Germinal center (tissue), 1 donor: ENCODE results near the gene PAPPA2.

Experiments
- DNase-seq: peaks from one replicate; pipeline ENCODE4 v3.0.0; 2012; ENCODE audit warnings: mixed read lengths, low spot score

Gene PAPPA2

DNA sequence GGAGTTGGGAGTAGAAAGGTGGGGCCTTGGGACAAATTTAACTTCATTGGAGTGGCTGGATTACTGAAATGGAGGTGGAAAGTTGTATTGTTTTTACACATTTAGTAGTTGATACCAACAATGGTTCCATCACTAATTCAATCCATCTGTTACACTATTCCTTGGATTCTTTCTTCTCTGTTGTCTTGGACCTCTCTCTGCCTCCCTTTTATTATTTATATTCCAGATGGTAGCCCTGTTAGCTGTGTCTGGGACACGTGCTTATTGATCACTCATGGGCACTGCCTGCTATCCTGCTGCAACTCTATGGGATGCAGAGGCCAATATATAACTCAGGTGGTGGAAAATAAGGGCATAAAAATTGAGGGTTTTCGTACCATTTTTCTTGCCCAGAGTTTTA, 346.3 kb downstream of the PAPPA2 start:
- no peak for DNase-seq

DNA sequence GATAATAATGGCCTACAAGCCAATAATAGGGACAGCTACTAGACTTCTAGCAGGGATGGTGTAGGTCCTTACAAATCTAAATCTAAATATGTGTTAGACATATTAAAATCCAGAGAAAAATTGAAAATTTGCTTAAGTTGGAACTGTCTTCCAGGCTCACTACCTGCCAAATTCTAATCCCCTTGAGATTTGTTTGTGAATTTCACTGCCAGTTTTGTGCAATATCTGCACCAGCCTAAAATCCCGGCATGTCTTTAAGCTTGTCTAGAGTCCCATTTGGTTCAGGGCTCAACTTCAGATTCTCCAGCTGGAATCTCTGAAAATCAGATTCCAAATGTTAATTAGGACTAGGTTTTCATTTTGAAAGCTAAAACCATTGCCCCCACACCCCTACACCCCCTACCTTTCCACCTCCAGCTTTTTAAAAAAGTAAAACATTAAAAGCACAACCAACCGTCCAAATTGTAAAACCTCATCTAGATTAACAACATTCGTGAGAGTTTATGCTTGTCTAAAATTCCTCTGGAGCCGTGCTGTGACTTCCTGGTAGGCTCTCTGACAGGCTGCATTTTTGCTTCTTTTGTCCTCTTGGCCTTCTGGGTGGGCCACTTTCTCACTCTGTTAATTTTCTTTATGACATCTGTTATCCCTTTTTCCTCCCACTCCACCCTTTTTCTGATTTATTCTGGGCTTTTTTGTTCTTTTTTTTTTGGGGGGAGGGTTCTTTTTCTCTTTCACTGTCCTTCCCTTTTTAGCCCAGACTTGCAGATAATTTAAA, 348.7 kb downstream of the PAPPA2 start:
- DNase-seq = no peak

DNA sequence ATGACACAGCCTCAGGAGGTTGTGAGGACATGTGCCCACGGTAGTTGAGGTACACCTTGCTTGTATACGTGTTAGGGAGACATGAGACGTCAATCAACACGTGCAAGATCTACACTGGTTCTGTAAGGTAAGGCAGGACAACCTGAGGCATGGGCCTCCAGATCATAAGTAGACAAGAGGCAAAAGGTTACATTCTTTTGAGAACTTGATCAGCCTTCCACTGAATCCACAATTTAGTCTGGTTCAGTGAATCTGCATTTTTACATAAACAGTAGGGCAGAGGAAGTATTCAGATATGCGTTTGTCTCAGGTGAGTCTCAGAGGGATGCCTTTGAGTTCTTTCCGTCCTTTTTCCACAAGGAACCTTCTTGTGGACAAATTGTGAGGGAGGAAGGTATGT, 352.6 kb downstream of the PAPPA2 start:
- no peak for DNase-seq

DNA sequence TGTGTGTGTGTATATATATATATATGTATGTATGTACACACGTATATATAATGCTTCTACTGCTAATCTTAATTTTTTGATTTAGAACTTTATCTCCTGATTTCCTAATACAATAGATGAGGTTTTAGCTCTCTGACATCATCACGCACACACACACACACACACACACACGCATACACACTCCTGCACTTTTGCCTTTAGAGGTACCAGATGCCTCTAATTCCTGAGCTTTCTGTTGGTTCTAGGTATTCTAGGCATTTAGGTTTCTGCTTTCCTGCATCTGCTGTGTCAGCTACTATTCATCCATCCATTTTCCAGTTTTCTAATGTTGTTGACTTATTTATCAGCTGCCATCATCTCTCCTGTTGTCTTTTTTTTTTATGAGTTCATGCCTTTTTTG, 353.3 kb downstream of the PAPPA2 start:
- DNase-seq = no peak

DNA sequence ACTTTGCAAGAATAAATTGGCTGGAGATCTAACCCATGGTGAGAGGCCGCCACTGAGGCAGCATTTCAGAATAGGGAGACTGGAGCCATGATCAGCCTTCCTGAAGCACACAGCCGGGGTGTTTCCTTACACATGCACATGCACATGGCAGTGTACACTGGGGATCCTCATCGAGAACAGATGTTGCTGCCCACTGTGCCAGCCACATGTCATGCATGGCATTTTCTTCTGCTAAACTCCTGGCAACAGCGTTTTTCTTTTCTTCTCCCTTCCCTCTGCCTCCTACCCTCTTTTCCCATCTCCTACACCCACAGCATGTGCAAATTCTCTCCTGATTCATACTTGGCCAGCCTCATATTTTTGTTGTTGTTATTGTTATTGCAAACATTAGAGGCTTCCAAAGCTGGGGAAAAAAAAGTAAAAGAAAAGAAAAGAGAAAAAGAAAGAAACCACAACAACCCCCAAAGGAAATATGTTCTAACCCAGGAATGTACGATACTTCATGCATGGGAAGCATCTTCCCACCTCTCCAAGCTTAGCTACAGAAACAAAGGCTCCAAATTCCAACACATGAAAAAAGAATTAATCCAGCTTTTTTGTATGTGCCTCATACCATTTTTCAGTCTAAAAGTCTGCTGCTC, 357.5 kb downstream of the PAPPA2 start:
- no peak for DNase-seq

DNA sequence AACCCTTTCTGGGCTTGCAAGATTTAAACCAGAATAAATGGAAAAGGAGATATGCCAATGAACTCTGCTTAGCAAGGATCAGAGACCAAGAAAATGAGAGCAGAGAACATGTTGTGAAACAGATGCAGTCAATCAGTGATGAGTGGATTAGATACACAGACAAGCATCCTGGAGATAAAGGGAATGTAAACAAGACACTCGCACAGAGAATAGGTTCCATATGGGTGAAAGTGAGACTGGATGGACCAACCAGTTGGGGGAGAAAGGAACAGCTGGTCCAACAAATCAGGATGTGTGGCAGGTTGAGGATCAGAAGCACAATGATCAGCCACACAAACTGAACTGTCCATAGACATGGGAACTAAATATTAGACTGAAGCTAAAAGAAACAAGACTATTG, 363.3 kb downstream of the PAPPA2 start:
- DNase-seq = no peak

DNA sequence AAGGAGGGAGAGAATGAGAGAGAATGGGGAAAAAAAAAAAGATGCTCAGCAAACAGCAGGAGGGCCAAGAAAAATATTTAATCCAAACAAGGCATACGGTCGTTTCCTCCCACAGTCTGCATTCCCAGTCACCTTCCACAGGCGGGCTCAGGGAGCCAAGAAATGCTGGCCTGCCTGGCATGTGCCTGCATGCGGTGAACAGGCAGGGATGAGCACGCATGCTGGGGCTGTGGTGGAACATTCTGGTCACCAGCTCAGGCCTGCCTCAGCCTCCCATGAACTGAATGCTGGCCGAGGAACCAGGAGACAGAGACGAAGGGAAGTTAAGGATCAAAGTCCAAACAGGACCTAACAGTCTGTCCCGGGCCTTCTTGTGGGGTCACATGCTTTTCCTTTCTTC, 366.3 kb downstream of the PAPPA2 start:
- no peak for DNase-seq

DNA sequence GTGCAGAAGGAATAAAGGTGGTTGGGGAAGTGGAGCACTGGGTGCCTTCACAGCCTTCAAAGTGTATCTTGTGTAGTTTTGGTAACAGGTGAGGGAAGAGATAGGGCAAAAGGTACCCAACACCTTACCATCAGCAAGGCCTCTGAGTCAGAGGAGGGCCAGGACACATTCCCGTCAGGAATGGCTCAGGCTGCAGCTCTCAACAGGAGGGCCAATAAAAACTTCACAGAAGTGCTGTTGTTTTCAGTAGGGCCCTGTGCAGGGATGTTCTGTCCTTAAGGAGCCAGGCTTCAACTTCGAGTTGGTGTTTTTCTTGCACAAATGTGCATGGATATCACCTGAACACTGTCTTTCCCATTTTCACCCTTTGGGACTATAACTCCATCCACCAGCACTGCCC, 368.2 kb downstream of the PAPPA2 start:
- DNase-seq = no peak

DNA sequence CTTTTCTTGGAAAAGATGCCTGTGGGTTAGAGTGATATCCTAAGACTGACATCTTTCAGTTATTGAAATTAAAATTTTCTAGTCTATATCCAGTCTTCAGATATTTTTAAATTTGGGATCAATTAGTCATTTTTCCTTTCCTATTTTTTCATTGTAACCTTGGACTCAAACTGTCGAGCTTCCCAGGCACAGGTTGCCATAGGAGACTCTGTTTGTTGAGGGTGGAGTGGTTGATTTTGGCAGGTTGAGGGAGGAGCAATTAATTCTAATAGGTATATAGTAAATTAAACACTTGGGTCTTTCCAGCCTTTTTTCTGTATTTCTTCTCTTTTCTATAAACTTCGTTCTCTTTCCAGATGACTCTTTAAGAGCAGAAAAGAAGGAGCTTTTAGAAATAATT, 374.7 kb downstream of the PAPPA2 start:
- no peak for DNase-seq

DNA sequence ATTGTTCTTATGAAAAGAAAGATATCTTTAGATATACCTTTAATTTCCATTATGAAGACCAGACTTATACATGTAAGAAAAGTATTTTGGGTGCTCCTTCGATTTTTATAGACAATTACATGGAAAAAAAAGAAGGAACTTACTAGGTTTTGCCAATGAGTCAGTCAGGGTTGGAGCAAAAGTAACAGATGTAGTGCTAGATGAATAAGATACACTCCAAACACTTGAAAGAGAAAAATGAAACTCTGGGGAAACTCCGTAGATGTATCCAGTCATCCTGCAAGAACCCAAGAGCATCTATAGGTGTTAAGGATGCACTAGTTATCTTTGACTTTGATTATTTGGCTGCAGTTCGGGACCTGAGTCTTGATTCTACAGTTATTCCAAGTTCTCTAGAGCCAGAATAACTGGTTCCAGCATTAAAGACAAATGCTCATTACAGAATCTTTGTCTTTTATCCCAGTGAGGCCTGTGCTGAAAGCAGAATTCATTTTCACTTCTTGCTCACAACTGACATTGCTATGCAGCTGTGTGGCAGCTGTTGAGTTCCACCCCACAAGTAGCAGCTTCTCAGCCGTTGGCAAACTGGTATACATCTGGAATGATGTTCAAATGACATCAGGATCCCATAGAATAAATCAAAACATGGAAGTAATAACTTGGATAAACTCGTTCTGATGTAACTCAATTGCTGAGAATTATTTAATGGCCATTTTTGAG, 375.5 kb downstream of the PAPPA2 start:
- DNase-seq = no peak

DNA sequence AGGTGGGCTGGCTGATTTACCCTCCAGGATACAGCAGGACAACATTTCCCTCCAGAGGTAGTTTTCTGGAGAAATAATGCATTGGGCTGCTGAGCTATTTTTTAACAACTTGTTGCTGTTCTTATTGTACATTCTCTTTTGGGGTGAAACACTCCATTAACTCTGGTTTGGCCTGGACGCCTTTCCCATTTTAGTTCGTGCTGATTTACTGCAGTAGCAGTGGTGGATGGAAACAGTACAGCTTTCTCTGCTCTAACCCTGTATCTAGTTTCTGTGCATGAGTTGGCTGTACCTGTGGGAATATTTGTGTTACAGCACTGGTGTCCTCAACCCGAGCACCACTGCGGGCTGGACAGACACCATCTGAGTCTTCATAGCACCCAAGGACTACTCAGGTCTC, 376.2 kb downstream of the PAPPA2 start:
- DNase-seq = no peak

DNA sequence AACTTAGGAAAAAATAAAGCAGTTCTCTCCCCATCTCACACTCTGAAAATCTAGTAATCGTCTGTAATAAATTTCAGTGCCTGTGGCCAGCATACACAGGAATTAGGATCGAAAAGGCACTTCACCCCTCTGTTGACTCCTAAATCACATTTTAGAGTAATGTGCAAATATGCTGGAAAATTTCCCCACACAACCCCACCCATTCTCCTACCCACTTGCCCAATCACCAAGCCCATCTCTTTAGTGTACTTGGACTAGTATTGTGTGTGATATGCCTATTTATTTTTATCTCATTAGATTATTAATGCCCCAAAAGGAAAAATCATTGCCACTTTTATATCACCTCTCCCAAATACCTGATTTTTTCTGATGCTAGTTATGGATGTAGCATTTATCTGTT, 378.3 kb downstream of the PAPPA2 start:
- DNase-seq = no peak

DNA sequence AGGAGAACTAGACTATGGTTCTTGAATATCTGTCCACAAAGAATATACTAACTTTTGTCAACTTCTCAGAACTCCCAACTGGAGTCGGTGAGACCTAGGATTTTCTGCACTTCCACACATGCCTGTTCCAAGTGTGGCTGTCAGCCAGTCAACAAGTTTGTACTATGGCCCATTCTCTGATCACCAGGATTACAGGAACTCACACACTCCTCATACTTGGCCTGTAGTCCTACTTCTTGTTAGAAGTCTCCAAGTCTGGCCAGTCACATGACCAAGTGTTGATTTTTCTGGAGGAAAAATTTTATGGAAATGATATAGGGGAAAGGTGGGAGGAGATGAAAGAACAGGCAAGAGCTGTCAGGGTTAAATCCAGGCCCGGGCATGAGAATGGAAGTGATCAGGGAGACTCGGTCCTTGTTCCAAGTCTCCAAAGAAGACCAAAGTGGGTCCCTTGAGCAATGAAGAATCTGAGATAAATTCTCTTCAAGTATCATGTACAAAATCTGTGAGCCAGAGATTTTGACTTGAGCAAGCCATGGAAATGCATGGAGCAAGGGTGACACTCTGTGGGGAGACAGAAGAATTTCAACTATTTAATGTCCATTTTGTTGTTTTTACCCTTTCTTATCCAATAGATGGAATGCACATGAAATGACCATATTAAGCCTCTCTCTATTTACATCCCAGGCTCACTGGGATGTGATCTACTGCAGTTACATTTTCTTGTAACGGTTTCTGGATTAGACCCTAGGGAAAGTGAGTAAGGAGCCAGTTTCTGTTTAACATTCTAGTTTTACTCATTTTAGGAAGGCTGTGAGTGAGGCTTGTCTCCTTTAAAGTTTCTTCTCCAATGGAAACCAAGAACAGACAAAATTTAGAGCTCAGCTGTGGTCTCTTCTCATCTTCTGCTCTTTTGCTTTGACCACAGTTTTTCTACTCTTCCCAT, 380.6 kb downstream of the PAPPA2 start:
- DNase-seq = no peak

DNA sequence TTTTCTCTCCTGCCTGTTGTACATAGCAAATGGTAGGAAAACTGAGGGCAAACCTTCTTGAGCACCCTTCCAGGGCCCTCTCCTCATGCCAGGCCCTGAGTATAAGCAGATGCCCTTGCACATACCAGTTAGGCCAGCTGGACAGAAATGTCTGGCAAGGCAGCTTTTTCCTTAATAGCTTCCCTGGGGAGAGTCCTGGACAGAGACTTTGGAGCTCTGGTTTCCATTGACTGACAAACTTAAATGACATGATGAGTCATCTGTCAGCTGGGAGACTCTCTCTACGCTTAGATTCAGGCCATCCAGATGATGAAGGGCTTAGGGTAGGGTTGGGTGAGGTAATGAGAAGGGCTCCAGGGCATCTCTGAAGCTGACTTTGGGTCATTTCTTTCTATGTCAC, 384.1 kb downstream of the PAPPA2 start:
- DNase-seq = no peak

DNA sequence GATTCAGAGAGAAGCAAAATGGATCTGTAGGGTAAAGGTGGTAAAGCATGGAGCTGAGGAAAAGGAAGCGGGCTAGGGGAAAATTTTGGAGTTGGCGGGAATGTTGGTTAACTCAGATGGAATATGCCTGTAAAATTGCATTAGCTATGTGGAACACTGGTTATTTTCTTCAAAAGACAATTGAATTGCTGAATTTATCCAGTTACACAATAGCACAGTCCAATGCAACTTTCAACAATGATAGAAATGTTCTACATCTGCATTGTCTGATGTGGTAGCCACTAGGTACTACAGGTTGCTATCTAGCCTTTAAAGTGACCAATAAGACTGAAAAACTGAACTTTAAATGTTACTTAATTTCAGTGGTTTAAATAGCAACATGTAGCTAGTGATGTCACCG, 386.3 kb downstream of the PAPPA2 start:
- DNase-seq = no peak

DNA sequence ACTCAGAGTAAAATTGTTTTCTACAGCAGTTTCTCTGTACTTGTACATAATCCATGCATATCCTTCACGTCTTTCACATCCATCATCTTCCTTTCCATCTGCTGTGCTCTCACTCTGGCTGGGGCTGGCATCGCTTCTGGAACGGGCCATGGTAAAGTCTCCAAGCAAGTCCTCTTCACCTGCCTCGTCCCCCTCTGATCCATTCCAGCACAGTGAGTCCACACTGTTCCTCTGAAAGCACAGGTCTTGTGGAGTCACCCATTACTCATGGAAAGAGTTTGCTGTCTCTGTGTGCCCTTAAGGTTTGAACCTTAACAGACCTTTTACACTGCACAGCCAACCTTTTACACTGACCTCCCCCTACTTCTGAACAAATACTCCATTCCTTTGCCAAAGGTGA, 387.9 kb downstream of the PAPPA2 start:
- no peak for DNase-seq

DNA sequence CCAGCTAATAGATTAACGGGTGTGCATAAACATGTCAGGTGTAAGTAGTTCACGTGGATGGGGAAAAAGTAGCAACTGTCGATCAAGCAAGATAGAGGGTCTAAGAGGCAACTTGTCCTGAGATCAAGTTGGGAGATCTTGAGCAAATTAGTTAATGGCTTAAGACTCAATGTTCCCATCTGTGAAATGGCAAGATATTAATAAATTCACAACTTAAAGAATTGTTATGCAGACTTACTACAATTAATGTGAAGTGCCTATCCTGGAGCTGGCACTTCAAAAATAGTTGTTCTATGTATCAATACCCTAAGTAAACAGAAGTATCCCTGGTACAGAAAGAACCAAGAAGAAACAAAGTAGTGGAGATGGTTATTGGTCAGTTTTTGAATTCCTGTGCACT, 389.1 kb downstream of the PAPPA2 start:
- no peak for DNase-seq

DNA sequence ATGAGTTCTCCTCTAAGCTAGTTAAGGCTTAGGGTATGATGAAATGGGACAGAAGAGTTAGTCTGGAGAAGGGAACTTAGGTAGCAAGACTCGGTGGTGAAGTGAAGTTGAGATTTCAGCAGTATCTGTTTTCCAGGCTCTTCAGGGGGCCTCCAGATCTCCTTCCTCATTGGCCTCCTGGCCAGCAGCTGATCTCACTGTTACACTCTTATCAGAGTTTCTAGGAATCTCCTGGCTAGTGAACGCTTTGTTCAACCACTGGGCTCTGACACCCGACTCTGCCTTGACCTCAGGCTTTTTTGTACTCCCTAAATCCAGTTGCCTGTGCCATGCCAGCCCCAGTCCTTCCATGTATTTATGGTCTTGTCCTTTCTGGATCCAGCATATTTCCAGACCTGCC, 390.5 kb downstream of the PAPPA2 start:
- DNase-seq = no peak

DNA sequence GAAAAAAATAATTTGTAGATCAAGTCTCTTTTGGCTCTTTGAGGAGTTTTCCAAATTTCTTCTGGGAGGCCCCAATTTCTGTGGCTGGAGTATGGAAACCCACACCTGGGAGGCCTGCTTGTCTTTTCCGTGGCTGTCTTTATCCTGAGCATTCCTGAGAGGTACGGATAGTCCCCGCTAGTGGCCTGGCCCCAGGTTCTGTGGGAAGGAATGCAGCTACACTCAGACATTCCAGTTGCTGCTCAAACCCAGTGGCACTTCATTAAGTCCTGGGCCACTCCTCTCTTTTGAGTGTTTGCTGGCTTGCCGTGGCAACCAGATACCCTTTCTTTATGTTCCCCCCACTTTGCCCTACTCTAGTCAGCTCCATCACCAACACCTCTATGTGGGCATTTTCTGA, 391.1 kb downstream of the PAPPA2 start:
- DNase-seq = no peak

DNA sequence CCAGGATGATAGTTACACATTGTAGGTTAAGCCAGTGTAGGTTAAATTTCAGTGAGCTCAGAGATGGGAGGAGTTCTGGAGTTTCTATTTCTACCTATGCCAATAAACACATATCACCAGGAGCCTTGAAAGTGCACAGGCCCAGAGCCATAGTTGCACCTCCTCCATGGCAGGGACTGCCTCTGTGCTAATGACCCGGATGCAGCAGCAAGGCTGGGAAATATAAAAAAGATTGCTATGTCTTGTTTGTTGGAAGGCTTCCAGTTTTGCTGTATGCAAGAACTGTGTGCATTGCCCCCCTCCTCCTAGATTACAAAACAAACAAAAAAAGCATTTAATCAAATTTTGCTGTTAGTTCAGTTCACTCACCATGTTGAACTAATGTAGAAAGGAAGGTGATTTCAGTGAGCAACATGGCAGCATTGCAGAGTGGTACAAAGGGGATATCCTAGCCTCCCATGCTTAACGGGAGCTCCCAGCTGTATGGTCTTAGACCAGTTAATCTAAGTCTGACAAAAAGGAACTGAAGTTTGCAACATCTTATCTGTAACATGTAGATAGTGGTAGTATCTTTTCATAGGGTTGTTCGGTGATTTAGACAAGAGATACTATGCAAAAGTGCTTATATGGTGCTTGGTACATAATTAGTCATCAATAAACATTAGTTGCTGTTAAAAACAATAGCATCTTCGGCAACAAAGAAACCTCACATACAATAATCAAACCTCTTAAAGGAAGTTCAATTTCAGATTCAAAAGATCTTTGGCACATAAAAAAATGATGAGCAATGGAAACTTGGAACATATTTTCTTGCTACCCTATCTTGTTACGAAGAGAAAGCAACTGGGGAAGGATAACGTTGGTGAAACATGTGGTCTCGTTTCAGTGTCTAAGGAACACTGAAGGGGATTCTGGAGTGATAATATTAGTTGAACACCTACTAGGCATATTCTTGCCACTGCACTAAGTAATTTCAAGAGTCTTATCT, 392.1 kb downstream of the PAPPA2 start:
- no peak for DNase-seq

DNA sequence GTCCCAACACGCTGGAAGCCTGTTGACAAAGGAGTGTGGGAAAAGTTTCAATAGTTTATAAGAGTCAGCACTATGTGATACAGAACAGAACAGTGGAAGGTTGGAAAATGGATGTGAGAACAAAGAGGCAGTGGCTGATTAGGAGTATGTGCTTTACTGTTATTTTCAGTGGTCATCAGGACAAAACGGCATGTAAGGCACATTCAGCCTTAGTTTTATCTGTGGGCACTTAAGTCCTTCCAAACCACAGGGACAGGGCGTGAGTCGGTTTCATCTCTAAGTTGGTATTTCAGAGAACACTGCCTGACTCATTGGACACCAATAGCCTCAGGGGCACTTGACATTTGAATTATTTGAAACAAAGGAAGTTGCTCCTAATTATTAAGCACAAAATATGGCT, 394.7 kb downstream of the PAPPA2 start:
- DNase-seq = no peak
